NCI-H2081 (cell line): ENCODE data around the gene DUSP12.

Source experiments
- DNase-seq, 2 experiments: peaks; one replicate each; lab custom pipeline; 2025; lab: John Stamatoyannopoulos, UW

DUSP12 gene

DNA sequence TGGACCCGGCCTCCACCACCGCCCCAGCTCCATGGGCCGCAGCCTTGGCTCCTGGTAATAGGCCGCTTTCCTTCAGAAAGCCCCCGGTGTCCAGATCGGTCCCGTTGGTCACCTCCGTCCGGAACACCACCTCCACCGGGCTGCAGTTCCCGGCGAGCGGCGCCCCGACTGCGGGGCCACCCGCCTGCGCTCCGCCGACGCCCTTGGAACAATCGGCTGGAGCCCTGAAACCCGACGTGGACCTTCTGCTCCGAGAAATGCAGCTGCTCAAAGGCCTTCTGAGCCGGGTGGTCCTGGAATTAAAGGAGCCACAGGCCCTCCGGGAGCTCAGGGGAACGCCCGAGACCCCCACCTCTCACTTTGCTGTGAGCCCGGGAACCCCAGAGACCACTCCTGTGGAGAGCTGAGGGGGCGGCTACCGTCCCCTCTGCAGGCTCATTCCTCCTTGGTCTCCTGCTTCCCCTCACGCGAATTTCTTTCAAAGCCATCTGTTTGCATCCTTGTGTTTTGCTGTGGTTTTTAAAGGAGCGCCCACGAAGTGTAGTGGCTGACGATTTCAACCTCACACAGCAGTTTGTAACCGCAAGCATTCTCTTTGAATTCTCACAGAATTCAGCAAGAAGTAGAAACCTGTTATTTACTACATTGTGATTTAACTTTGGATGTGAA lies 22.2 kb upstream of the DUSP12 start:
- no peak for DNase-seq

DNA sequence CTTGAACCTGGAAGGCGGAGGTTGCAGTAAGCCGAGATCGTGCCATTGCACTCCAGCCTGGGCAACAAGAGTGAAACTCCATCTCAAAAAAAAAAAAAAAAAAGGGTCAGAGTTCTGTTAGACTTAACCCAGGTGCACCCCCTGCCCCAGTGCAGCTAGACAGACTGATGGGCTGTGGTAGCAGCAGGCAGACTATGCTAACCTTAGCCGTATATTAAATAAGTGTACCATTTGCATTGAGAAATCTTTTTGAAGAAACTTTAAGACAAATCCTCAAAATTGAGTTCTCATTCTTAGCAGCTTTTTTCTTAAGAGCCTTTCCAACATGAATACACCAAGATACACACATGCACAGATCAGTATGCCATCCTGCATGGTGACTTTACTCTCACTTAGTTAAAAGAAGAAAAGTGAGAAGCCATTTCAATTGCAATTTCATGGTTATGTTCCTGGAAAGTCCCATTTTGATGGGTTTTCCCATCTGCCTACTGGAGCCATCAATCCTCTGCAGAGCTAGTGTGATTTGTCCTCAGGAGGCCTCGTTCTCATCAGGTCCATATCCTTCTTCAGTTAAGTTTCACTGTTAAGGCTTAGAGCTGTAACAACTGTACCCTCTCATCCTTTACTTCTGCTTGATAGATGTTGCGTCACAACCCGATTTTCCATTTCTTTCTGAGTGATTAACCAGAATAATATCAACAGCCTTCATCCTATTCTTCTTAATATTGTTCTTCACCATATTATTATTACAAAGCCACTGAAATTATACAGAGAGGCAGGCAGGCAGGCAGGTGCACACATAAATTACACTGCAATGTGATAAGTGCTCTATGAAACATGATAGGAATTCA lies 21.0 kb upstream of the DUSP12 start:
- no peak for DNase-seq

- no peak for DNase-seq
These were observed 19.5 kb upstream of the DUSP12 start for GRCh38 chr1:161730050-161730564.

- no peak for DNase-seq
These were observed 18.3 kb upstream of the DUSP12 start for GRCh38 chr1:161731241-161731640.

GRCh38 chr1:161731981-161732718 lies 17.4 kb upstream of the DUSP12 start:
- no peak for DNase-seq

DNA sequence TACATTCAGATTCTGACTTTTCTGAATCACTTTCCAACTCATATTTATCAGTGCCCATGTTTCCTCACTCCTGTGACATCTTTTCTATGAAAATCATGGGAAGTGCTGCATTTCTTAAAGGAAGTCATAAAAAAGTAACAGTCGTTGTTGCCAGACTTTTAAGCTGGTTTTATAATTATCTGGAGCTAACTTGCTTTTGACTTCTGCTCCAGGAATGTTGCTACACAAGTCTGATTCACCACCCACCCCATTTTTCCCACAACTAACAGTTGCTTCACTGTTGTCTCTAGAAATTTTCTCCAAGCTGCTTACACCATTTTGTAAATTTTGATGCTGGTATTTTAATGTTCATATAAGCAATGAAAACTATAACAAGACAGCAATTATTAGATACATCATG lies 16.1 kb upstream of the DUSP12 start:
- no peak for DNase-seq

DNA sequence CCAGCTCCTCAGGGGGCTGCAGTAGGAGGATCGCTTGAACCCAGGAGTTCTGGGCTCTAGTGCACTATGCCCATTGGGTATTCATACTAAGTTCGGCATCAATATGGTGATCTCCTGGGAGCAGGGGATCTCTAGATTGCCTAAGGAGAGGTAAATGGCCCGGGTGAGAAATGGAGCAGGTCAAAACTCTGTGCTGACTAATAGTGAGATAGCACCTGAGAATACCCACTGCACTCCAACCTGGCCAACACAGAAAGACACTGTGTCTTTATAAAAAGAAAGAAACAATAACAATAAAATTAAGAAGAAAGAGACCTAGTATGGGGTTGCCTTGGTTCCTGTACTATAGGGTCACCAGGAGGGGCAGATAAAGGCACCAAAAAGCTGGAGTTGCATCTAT lies 13.7 kb upstream of the DUSP12 start:
- DNase-seq = no peak

GRCh38 chr1:161736335-161736969 lies 13.1 kb upstream of the DUSP12 start:
- DNase-seq = no peak

- no peak for DNase-seq
These were observed 12.0 kb upstream of the DUSP12 start for GRCh38 chr1:161737625-161738024.

DNA sequence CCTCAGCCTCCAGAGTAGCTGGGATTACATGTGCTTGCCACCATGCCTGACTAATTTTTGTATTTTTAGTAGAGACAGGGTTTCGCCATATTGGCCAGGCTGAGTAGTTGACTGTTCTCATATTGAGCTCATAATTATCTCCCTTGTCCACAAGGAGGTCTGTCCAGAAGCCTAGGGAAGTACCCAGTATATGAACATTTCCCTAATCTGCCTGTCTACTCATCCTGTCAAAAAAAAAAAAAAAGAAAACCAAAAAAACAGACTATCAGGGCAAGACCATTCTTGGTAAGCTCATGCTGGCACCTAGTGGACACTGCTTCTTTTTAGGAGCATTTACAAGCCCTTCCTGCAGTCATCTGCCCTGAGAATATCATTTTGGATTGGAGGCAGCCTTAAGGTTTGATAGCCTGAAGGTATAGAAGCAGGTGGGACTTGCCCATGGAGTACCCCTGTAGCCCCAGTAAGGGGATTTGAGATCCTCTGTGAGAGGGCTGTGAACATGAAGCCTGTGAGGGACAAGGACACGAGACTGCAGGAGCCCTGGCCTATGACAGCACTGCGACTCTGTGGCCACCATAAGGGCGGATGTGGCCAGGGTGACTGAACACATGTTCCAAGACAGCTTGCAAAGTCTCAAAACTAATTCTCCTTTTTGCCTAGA lies 10.8 kb upstream of the DUSP12 start:
- peak; percentile 18 to 42 for DNase-seq

DNA sequence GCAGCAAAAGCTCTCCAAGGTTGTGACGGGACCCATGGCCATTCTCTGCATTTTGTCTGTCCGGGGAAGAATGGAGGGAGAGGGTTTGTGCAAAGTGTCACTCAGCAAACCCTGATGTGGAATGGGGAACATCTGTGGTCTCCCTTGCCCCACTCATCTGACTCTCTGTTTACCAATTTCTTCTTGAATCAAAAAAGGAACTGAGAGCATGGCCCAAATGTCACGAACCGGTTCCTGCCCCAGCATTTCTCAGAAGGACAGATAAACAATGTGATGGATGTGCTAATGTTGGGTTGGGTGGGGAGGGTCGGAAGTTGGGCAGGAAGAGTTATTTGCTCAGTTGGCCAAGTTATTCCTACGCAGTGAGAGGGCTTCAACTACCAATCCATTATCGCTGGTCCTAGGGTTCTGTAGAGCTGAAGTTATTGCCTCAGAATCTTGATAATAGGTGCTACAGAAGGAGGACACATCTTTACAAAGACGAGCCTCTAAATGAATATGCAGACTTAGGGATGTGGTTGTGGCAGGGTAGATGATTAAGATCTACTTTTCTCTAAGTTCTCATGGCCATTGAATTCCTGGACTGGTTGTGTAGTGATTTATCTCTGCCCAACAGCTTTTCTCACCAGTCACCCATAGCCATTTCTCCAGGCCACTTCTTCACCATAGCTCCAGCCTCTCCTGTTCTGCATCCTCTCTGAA lies 9.6 kb upstream of the DUSP12 start:
- no peak for DNase-seq

GRCh38 chr1:161740921-161741320 lies 8.7 kb upstream of the DUSP12 start:
- no peak for DNase-seq

DNA sequence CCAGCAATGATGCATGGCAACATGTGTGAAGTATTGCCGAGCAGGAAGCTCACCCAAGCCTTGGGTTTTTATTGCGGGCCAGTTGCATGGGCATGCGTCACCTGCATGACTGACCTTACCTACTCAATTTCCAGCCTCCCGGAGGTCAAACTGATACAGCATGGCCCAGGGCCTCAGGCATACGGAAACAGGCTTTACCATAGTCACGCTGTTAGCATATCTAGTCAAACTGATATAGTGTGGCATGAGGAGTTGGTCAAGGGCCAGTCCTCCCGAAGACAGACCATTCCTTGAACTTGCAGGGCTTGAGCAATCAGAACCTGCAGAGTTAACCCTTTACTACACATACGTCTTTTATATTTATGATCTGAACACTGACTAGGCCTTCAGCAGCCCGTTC lies 6.4 kb upstream of the DUSP12 start:
- no peak for DNase-seq

DNA sequence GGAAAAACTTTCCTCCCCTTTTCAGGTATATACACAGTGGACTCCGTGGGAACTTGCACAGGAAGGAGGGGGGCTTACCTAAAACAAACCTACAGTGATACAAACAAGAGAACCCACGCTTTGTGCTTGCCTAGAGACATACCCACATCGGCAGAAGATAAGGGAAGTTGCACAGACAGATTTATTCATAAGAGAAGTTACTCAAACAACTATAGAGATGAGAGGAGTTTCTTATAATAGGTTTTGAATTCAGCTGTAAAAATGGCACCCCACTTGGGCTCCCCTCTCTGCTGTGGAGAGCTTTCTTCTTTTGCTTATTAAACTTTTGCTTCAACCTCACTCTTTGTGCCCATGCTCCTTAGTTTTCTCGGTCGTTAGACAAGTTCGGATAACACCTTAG lies 1.8 kb upstream of the DUSP12 start:
- no peak for DNase-seq

DNA sequence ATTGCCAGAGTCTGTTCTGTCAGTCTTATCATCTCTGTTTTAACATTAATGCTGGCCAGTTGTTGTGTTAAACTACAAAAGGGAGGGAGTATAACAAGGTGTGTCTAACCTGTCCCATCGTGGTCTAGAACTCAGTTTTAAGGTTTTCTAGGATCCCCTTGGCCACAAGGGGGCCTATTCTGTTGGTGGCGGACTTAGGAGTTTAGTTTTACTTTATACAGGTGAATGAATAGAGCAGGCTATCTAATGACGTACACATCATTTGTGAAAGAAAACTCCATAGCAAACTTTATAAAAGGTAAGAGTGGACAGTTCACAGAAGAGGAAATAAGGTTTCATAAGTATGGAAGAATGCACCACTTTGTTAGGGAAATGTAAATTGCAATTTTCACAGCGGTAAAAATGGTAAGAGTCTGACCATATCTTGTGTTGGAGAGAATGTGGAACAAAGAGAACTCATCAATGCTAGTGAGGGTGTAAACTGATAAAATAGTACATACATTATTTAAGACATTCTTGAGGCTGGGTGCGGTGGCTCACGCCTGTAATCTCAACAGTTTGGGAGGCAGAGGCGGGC lies 14.0 kb downstream of the DUSP12 start:
- peak in 1 of 2 experiments; percentile 30 for DNase-seq

- DNase-seq = peak; percentile 93 to 98
These were observed 16.8 kb downstream of the DUSP12 start, which contains the start of gene ATF6 for GRCh38 chr1:161766102-161766981. ATF6 (plus strand) TSS chr1:161766320; CDS start chr1:161766361, 41 bp downstream.

DNA sequence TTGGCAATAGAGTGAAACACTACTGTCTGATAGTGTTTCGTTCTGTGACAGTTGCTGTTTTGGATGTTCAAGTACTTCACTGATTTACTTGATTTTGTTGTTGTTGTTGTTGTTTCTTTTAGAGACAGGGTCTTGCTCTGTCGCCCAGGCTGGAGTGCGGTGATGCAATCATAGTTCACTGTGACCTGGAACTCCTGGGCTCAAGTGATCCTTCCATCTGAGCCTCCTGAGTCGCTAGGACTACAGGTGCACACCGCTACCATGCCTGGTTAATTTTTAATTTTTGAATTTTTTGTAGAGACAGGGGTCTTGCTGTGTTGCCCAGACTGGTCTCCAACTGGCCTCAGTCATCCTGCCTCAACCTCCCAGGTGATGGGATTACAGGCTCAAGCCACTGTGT lies 18.9 kb downstream of the DUSP12 start:
- no peak for DNase-seq

GRCh38 chr1:161768986-161769672 lies 19.5 kb downstream of the DUSP12 start:
- no peak for DNase-seq

DNA sequence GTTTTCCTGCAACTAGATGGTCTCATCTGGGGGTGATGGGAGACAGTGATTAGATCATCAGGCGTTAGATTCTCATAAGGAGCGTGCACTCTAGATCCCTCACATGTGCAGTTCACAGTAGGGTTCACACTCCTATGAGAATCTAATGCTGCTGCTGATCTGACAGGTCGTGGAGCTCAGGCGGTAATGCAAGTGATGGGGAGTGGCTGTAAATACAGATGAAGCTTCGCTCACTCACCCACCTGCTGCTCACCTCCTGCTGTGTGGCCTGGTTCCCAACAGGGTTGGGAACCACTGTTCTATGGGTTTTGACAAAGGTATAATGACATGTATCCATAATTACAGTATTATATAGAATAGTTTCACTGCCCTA lies 20.1 kb downstream of the DUSP12 start:
- peak in 1 of 2 experiments; percentile 65 for DNase-seq
